Stimulated activated CD4-positive, alpha-beta T cell treated with anti-CD3 and anti-CD28 coated beads, Interleukin-12 subunit alpha, Interleukin-12 subunit beta, amount 100 ng/mL, for 4 hours (primary cell): Measurements from ENCODE around the gene TAS2R46.
"Not testable (repeated sequence)": the region's sequence is repeated elsewhere in the genome, so short reads cannot be mapped to it uniquely, and the experiment has no call there.

ENCODE experiments used
- DNase-seq: peaks from one replicate; pipeline ENCODE4 v3.0.0-alpha.2; 2020

The TAS2R46 gene

GRCh38 chr12:11033959-11034358 lies 28.1 kb downstream of the TAS2R46 start:
- DNase-seq: not testable (repeated sequence)

DNA sequence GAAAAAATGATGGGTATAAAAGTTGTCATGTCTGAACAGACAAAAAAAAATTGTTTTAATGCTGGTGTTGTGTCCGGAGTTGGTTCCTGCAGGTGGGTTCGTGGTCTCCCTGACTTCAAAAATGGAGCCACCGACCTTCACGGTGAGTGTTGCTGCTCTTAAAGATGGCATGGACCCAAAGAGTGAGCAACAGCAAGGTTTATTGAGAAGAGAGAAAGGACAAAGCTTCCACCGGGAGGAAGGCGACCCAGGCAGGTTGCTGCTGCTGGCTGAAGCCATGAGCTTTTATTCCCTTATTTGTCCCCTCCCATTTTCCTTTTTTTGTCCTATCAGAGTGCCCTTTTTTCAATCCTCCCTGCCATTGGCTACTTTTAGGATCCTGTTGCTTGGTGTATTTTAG lies 30.8 kb downstream of the TAS2R46 start, which contains the start of gene TAS2R31:
TAS2R31 (minus strand) TSS at position 101 of the 400 bp plus-strand sequence; CDS start at position 29, 72 bp downstream.
- DNase-seq: no peak

- DNase-seq: no peak
These were observed 36.0 kb downstream of the TAS2R46 start for GRCh38 chr12:11026118-11026517.

DNA sequence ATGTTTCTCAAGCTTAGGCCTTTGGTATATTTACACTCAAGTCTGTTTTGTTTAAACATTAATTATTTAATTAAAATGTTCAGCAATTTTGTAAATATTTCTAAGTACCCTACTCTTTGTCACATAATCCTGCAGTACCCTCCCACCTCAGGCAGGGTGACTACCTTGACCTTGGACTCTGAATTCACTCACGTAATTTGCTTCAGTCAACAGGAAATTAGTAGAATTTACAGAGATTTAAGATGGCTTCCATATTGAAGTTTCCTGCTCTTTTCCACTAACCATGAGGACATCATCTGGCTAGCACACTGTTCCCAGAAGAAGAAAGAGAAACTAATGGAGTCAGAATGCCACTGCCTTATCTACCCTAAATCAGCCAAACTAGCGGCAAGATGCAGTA lies 38.7 kb downstream of the TAS2R46 start:
- no peak for DNase-seq

- DNase-seq: no peak
These were observed 39.6 kb downstream of the TAS2R46 start, which contains the start of gene TAS2R19 for GRCh38 chr12:11022520-11022919. Gene TAS2R19, minus strand, starts transcription at chr12:11022620. Its CDS starts 49 bp downstream, at chr12:11022571.

DNA sequence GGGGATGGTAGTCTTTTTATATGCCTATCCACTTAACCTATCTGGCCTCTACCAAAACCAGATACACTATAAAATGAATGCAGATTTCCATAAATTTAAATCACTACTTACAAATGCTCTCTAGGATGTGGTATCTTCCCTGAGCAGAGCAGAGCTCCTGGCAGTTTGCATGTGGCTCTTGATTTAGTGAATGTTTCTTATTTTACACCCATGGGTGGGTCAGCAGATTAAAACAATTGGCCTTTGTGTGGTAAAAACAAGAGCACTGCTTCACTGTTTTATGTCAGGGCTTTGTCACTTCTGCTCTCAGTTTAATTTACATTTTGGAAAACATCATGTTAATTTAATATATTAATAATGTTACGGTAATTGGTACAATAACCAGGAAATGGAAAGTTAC lies 45.2 kb downstream of the TAS2R46 start:
- DNase-seq: no peak

GRCh38 chr12:11015775-11016430 lies 46.2 kb downstream of the TAS2R46 start:
- DNase-seq: no peak

GRCh38 chr12:11014234-11014633 lies 47.9 kb downstream of the TAS2R46 start:
- no peak for DNase-seq
